Right lobe of liver (tissue), 6 donors: ENCODE data around the gene TRAK1. TPM values are rescaled to one million over a fixed set of nuclear protein-coding genes. Genes with fewer than 3 reads are reported as not detected.
A peak's percentile ranks its signal among the peaks of the same experiment; 100 is the strongest.

Experiments used
- ATAC-seq, 4 donors: fragments of 200-7000 bp; cut with Tn5 transposase; one replicate each; pipeline ENCODE4 v1.9.1; 2020; ENCODE audit warnings: mild to moderate bottlenecking in 4 of 4, moderate library complexity in 4 of 4
- DNase-seq, 3 donors: peaks; one replicate each; pipeline ENCODE4 v3.0.0-alpha.2; 2020
- H3K27ac ChIP-seq, 3 donors: fragments of 200-600 bp; one replicate each; pipeline ENCODE4 v1.8.0; 2022
- H3K27me3 ChIP-seq, 2 donors: fragments of 200-600 bp; one replicate each; pipeline ENCODE4 v1.8.0; 2022
- H3K36me3 ChIP-seq, 4 donors: fragments of 200-600 bp; sonication (generic) in 1 of 4; one replicate each; pipeline versions ENCODE4 v1.5.1 to v1.8.0; 2017 to 2022; ENCODE audit warnings: control low read depth in 1 of 4
- H3K4me1 ChIP-seq, 4 donors: fragments of 200-600 bp; sonication (generic) in 1 of 4; one replicate each; pipeline versions ENCODE4 v1.5.1 to v1.8.0; 2017 to 2022; ENCODE audit warnings: control low read depth in 1 of 4
- H3K4me3 ChIP-seq, 3 donors: fragments of 200-600 bp; one replicate each; pipeline ENCODE4 v1.8.0; 2022
- H3K9me3 ChIP-seq, 4 donors: fragments of 200-600 bp; sonication (generic) in 1 of 4; one replicate each; pipeline versions ENCODE4 v1.5.1 to v1.8.0; 2017 to 2022; ENCODE audit warnings: control low read depth in 1 of 4
- CTCF ChIP-seq, 4 donors: fragments of 200-600 bp in 3 of 4; fragments of 450-650 bp in 1 of 4; IDR thresholded peaks; one replicate each; pipeline versions ENCODE4 v1.5.1 to v1.8.0; 2016 to 2022; ENCODE audit warnings: antibody characterized with exemption in 4 of 4, mild to moderate bottlenecking in 2 of 4
- POLR2A ChIP-seq: fragments of 450-650 bp; IDR thresholded peaks from one replicate; pipeline ENCODE4 v1.6.1; 2017; ENCODE audit warnings: antibody characterized with exemption, mild to moderate bottlenecking
- WGBS: methylation state at CpG from one replicate; pipeline ENCODE4 v1.1.6; 2018; ENCODE audit warnings: low coverage, low lambda C conversion rate; ENCODE audit not compliant: insufficient coverage; ENCODE audit errors: missing lambda C conversion rate; 5-methylcytosine and 5-hydroxymethylcytosine counted together
- intact Hi-C, 2 donors: fragments of 100-400 bp; cut with DNase I; formaldehyde crosslinking; loops; one replicate each; pipeline versions ENCODE4 v1.11.2 to v1.14.1; 2022
- total RNA-seq, 6 experiments: library from RNA; depleted of rRNA in 2 of 6; stranded (reverse); fragments of >200 nt in 2 of 6; fragmentation: NEBNext Ultra II Directional in 3 of 6; extraction: Animal tissue kit (Norgen Biotek cat#: 25700) in 3 of 6; gene quantifications; one replicate each; pipeline versions ENCODE4 v1.1.0 to v1.2.4, GENCODE V29; 2016 to 2023
- donor health status: DM: no; HTN: yes; CAD: no.
- donor health status: DM: no; HTN: no; CAD: no.
- donor health status: DM: no; HTN: no; CAD: no.
- donor health status: DM: no; HTN: yes; CAD: no.
- donor health status: DM: no; HTN: yes; CAD: no.

The TRAK1 gene
- total RNA-seq, 6 experiments from 2014 or later = 9.5 to 16.4 (median 12.2) TPM

GRCh38 chr3:42066516-42067181, 24.5 kb upstream of the TRAK1 start:
- TF ChIP-seq CTCF (IDR thresholded peaks at IDR 0.05) = no peak
- no peak for TF ChIP-seq POLR2A
- Histone ChIP-seq H3K27ac (peak overlapping the region; percentile 9 to 29 (median 28)), H3K9me3 (no peaks in the 10 kb centered on the region), H3K4me3 (no peak overlapping the region), H3K4me1 (peaks cover 0 to 13% (median 4%) of the 10 kb centered on the region in 4 donors), H3K27me3 (no peaks in the 10 kb centered on the region), H3K36me3 (no peaks in the 10 kb centered on the region)
- 44% methylated on average over 5 of the region's 7 CpGs for WGBS
- intact Hi-C loops = no loop called here
- ATAC-seq = peak in 3 of 4 donors; percentile 23 to 49 (median 27)
- no peak for DNase-seq

GRCh38 chr3:42067326-42067725, 23.8 kb upstream of the TRAK1 start:
- Histone ChIP-seq H3K4me1 (peaks cover 0 to 19% (median 7%) of the 10 kb centered on the region in 4 donors), H3K36me3 (no peaks in the 10 kb centered on the region), H3K4me3 (no peak overlapping the region), H3K27me3 (no peaks in the 10 kb centered on the region), H3K9me3 (no peaks in the 10 kb centered on the region), H3K27ac (peak overlapping the region in 2 of 3 donors; percentile 9 to 31)
- DNase-seq = no peak
- 59% methylated on average over 3 of the region's 3 CpGs for WGBS
- intact Hi-C loops = no loop called here
- ATAC-seq = peak in 1 of 4 donors; percentile 9
- no peak for TF ChIP-seq POLR2A
- TF ChIP-seq CTCF (IDR thresholded peaks at IDR 0.05) = no peak

- H3K36me3 ChIP-seq = no peaks in the 10 kb centered on the region
- H3K9me3 ChIP-seq = no peaks in the 10 kb centered on the region
- intact Hi-C loops = no loop called here
- TF ChIP-seq POLR2A = no peak
- TF ChIP-seq CTCF (IDR thresholded peaks at IDR 0.05) = no peak
- H3K4me1 ChIP-seq = peaks cover 0 to 30% (median 13%) of the 10 kb centered on the region in 4 donors
- H3K4me3 ChIP-seq = no peak overlapping the region
- WGBS = 88% methylated on average over 6 of the region's 7 CpGs
- H3K27ac ChIP-seq = no peak overlapping the region
- no peak for DNase-seq
- H3K27me3 ChIP-seq = no peaks in the 10 kb centered on the region
- ATAC-seq = no peak
These were observed 22.7 kb upstream of the TRAK1 start for GRCh38 chr3:42068303-42069088.

- Histone ChIP-seq H3K36me3 (no peaks in the 10 kb centered on the region), H3K4me3 (no peak overlapping the region), H3K27ac (no peak overlapping the region), H3K9me3 (no peaks in the 10 kb centered on the region), H3K4me1 (peaks cover 0 to 30% (median 14%) of the 10 kb centered on the region in 4 donors), H3K27me3 (no peaks in the 10 kb centered on the region)
- TF ChIP-seq CTCF (IDR thresholded peaks at IDR 0.05) (no peak), POLR2A (no peak)
- whole genome bisulfite sequencing = 100% methylated on average over 2 of the region's 2 CpGs
- DNase-seq = no peak
- ATAC-seq = no peak
- intact Hi-C loops = loop anchor here (10.0 kb wide), 2 partner anchors 55 to 65 kb away; no protein-coding TSS in a partner anchor
These were observed 21.1 kb upstream of the TRAK1 start for GRCh38 chr3:42070089-42070488.
